NCI-H1417 (cell line): Measurements from ENCODE around the gene TEDC1.

Experiments
- DNase-seq, 3 experiments: peaks; one replicate each; lab custom pipeline; 2025; lab: John Stamatoyannopoulos, UW

Gene TEDC1

DNA sequence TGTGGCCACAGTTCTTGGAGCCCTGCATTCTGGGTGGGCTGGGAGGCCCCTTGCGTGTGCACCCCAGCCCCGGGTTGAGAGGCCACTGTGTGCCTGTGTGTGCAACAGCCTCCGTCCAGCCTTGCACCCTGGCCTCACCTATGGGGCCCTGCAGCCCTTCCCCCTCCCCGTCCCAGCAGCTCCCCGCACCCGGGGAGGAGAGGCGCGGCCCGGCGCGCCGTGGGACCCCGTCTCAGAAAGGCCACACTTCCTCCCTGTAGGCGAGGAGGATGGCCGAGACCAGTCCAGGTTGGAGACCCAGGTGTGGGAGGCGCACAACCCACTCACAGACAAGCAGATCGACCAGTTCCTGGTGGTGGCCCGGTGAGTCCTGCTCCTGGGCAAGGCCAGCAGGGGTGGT, 33.0 kb upstream of the TEDC1 start:
- no peak for DNase-seq

DNA sequence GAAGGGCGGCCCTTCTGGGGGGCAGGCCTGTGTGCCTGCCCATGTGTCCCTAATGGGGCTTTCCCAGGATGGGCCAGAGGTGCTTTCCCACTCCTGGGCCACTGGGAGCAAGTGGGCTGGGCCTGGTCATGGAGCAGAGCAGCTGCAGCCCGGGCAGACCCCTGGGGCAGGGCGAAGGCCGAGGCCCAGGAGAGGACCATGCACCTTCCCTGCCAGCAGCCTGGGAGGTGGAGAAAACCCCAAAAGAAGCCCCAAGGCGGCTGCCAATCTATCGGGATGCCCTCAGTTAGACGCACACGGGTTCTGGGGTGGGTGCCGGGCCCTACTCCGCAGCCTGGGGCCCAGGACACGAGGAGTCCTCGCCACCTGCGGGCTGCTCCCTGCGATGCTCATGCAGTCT, 32.5 kb upstream of the TEDC1 start:
- DNase-seq, result no peak

DNA sequence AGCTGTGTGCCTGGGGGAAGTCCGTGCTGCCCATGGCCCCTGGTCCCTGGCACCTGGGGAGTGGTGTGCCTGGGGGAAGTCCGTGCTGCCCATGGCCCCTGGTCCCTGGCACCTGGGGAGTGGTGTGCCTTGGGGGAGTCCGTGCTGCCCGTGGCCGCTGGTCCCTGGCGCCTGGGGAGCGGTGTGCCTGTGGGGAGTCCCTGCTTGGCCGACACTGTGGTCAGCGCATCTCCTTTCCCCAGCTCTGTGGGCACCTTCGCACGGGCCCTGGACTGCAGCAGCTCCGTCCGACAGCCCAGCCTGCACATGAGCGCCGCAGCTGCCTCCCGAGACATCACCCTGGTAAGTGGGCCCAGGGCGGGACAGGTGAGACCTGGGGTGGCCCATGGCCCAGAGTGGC, 30.9 kb upstream of the TEDC1 start:
- DNase-seq, result no peak

DNA sequence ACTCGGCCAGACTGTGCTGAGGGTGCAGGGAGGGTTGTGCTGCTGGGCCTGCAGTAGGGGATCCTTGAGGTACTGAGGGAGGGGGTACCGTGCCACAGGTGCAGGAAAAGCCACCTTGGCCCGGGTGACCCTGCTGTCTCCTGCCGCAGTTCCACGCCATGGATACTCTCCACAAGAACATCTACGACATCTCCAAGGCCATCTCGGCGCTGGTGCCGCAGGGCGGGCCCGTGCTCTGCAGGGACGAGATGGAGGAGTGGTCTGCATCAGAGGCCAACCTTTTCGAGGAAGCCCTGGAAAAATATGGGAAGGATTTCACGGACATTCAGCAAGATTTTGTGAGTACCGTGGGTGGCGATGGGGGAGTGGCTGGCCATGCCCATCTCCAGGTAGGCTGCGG, 30.4 kb upstream of the TEDC1 start:
- no peak for DNase-seq

DNA sequence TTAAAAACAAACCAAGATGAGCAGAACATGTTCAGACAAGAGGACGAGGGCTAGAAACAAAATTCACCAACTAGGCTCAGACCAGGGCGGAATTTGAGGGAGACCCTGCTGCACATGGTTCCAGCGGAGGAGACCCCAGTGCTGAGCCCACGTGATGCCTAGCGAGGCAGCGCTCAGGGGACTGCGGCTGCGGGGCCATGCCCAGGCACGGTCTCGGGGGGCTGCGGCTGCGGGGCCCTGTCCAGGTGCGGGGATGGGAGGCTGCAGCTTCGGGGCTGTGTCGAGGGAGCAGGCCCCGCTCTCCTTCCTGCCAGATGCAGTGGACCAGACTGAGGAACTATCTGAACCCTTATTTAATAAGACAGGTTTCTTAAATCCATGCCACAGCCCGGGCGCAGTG, 29.1 kb upstream of the TEDC1 start:
- DNase-seq, result no peak

DNA sequence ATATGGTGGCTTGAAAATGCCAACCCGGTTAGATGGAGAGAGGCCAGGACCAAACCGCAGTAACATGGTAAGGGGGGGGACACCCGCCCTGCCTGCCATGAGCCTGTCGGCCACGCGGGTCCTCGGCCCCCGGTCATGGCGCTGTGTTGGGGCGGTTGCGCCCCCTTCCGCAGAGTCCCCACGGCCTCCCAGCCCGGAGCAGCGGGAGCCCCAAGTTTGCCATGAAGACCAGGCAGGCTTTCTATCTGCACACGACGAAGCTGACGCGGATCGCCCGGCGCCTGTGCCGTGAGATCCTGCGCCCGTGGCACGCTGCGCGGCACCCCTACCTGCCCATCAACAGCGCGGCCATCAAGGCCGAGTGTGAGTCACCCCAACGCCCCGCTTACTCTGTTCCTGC, 26.5 kb upstream of the TEDC1 start:
- no peak for DNase-seq

DNA sequence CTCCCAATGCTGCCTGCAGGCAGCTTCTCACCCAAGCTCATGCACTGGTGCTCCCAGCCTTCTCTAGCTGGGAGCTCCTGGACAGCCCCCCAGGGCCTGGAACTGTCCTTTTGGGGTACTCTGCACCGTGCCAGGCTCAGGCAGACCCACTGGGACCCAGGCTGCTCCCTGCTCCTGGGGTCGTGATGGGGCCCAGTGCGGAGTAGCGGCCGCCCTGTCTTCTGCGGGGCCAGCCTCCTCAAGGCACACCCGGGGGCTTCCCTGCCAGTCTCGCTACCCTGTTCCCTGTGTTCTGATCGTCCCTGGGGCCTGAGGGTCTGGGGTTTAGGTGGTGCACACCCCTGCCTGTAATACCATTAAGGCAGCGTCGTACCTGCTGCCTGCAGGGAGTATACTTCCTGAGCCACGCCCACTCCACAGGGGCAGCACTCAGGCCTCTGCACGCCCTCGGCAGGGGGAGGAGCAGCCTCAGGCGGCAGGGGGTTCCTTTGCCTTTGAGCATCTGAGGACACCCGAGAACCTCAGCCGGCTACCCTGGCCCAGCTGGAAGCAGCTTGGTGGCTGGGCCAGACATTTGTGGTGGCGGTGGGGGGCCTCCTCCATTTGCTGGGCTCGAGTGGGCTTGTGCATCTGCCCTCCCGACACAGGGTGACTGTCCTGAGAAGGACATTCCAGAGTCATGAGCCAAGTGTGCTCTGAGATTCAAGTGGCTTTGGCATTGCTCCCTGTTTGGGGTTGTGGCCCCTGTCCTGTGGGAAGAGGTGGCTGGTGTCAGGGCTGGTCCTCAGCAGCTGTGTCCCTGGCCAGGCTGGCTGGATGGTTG, 25.6 kb upstream of the TEDC1 start:
- DNase-seq, result peak in 2 of 3 experiments; percentile 78 to 89

DNA sequence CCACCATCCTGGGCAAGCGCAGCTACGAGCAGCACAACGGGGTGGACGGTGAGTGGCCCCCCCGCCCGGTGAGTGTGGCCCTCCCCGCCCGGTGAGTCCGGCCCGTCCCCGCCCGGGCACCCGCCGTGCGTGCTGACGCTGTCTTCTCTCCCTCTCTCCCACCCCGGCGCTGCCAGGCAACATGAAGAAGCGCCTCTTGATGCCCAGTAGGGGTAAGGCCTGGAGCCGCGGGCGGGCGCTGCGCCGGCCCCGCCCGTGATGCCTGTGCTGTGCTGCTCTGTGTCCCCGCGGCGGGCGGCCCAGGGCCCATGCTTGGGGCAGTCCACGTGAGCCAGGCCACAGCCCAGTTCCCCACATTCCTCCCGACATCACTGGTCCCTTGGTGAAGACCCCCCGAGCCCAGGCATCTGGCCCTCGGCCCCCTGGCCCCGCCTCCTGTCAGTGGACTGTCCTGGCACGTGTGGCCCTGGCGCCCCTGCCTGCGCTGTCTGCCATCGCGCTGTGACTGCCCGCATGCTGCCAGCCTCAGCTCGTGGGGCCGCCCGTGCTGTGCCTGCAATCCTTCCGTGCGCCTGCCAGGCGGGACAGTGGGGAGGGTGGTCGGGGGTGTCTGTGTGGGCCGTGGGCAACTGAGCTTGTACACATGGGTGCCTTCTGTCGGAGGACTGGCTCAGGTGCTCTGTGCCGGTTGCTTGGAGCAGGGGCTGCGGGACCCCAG, 24.4 kb upstream of the TEDC1 start:
- DNase-seq, result peak in 2 of 3 experiments; percentile 90 to 95

DNA sequence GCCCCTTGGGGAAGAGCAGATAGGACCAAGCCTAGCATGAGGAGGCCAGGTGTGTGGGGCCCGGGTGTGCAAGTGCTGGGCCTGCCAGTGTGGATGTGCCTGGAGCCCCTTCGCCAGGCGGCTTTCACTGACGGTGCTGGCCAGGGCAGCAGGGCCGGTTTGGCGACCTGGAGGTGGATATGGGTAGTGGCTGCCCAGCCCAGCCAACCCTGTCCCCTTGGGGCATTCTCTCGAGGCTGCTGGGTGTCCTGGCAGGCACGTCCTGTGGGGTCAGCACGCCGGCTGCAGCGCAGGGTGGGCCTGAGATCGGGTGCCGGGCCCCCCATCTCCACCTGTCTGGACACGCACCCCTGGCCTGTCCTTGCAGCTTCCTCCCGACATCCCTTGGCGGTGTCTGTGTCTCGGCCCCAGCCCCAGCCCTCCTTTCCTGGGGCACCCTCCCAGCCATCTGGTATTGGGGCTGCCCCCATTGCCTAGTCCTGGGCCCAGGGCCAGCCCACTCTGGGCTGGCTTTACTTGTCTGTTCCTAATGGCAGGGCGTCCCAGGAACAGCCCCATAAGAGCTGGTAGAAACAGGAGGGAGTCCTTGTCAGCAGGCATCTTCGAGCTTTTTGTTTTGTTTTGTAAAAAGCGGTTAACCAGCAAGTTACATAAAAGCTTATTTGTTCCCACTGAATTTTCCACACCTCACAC, 23.7 kb upstream of the TEDC1 start:
- no peak for DNase-seq

DNA sequence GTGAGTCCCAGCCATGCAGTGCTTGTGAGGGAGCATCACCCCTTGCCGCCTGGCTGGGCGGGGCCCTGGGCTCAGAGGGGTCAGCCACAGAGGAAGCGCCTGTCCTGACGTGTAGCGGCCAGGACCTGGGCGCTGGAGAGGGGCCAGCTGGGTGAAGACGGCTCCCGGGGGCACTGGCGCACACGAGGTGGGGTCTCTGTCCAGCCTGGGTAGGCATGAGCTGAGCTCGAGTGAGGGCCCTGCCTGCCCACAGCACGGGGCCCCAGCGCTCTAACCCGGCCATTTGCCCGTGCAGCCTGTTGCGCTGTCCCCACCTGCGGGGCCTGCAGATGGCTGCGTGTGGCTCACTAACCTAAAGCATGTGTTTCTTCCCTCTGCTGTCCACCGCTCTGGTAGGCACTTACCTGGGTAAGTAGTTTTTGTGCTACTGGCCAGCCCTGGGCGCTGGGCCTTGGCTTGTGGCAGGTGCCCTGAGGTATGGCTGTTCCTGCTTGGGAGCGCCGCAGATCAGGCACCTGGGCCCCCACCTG, 23.0 kb upstream of the TEDC1 start:
- no peak for DNase-seq

DNA sequence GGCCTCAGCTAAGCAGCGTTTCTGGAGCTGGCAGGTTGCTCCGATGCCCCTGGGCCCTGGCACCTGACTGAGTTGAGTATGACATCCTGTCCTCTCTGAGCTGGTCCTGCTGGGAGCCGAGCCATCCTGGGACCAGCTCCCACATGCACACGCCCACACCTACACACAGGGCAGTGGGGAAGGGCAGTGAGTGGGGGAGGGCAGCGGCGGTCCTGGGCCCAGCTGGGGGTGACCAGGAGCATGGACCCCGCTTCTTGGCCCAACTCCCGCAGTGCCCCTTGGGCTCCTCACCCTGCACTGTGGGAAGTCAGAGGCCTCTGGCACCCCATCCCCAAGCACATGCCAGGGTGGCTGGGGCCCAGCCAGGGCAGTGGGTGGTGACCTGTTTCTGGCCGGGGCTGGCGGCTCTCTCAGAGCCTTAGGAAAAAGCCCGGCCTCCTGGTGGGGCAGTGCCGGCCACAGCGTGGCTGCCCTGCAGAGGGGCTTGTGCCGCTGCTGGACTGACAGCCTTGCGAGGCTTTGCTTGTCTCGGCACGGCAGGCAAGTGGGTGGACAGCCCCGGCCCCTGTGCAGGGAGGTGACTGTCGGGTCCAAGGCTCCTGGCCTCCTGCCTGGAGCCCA, 22.3 kb upstream of the TEDC1 start:
- DNase-seq, result no peak

DNA sequence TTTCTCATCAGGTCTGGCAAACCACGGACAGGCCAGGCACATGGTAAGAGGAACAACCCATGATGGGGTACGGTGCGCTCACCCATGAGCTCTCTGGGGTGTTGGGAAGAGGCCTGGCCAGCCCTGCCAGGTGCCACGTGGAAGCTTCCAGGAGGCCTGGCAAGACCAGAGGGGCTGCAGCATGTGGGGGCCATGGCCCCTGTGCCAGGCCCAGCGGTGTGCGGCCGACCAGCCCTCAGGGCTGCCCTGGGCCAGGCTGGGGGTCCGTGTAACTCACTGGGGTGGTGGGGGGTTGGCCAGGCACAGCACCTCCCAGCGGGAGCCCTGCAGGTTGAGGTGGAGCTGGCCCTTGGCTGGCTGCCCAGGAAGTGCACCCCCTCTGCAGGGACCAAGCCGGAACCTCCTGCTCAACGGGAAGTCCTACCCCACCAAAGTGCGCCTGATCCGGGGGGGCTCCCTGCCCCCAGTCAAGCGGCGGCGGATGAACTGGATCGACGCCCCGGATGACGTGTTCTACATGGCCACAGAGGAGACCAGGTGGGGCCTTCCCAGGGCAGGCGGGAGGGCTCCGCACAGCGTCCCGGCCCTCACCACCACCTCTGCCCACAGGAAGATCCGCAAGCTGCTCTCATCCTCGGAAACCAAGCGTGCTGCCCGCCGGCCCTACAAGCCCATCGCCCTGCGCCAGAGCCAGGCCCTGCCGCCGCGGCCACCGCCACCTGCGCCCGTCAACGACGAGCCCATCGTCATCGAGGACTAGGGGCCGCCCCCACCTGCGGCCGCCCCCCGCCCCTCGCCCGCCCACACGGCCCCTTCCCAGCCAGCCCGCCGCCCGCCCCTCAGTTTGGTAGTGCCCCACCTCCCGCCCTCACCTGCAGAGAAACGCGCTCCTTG, 21.3 kb upstream of the TEDC1 start:
- DNase-seq, result peak in 2 of 3 experiments; percentile 21 to 36

DNA sequence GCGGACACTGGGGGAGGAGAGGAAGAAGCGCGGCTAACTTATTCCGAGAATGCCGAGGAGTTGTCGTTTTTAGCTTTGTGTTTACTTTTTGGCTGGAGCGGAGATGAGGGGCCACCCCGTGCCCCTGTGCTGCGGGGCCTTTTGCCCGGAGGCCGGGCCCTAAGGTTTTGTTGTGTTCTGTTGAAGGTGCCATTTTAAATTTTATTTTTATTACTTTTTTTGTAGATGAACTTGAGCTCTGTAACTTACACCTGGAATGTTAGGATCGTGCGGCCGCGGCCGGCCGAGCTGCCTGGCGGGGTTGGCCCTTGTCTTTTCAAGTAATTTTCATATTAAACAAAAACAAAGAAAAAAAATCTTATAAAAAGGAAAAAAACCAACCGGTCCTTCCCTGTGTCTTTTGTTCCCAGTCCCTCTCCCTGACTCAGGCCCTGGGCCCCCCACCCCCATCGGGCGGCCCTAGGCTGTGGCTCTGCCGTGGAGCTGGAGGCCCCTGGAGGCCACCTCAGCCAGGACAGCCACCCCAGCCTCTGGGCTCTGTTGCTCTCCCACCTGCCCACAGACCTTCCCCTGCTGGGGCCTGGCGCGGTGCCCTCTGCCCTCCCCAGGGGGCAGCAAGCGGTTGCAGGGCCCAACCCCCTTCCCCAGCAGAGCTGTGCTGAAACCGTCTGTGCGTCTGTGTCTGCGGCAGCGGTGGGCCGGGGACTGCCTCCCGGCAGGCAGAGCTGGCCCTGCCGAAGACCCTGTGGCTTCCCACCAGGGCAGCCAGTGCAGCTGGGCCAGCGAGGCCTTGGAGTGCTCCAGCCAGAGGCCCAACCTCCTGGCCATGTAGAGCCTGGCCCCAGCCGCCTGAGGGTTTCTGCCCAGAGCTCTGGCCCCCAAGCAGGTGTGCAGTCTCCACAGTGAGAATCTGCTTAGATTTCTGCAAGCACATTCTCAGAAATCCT, 20.4 kb upstream of the TEDC1 start:
- peak in 2 of 3 experiments; percentile 89 to 94 for DNase-seq

DNA sequence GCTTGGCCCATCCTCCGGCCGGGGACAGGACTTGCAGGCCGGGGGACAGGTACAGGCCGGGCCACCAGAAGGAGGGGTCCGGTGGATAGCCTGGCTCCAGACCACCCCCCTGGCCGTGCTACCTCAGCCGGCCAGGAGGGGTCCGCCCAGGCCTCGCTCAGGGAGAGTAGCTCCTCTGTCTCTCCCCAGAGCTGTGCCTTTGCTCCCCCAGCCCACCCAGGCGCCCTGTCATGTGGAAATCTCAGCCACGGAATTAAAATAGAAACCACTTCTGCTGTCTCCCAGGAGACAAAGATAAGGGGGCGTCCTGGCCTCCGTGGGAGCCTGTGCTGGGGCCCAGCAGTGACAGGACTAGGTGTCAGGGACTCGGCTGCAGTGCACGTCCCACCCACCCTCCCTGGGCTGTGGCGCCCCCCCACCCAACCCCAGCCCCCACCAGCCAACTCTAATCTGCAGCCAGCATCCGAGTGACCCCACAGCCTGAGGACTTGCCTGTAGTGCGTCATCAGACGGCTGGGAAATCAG, 19.7 kb upstream of the TEDC1 start:
- peak in 1 of 3 experiments; percentile 71 for DNase-seq

DNA sequence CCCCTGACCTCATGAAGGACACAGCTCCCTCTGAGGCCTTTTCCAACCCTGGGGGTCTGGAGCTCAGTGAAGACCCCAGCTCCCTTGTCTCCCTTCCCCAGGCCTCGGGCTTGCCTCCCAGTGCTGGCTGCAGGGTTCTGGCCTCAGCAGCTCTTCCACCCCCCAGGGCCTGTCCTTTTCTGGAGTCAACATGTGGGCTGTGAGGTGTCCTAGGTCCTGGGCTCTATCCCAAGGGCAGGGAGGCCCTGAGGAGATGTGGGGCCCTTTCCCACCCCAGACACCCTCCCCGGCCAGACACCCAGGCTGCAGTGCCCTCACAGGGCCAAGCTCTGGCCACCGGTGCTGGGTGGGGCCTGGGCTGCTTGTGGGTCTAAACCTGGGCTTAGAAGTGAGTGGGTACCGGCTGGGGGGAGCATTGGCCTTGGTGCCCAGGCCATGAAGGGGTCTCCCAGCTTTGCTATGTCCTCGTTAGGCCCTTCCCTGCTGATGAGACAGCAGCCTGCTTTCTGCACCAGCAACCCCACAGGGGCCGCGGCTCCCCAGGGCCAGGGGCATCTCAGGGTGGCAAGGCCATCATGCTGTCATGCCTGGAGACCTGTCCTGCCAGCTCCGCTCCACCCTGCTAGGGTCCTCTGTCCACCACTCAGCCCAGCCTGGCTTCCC, 19.1 kb upstream of the TEDC1 start:
- DNase-seq, result no peak

DNA sequence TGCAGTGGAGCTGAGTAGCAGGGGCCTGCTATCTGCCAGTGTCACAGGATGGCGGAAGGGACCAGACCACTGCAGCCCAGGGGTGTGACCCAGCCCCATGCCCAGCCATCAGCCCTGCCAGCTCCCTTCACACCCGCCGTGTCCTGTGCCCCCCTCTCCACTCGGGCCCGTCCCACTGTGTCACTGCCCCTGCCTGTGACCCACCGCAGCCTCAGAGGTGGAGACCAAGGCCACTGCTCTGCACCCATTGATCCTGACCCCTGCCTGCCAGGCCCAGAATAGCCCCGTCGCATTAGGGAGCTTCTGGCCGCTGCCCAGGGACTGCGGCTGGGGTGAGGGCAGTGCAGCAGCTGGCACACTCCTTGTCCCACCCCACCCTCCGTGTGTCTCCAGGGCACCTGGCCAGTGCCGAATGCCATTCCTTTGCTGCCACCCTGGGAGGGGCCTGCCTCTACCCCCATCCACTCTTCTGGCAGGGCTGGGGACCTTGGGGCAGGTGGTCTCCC, 18.5 kb upstream of the TEDC1 start:
- DNase-seq, result no peak

DNA sequence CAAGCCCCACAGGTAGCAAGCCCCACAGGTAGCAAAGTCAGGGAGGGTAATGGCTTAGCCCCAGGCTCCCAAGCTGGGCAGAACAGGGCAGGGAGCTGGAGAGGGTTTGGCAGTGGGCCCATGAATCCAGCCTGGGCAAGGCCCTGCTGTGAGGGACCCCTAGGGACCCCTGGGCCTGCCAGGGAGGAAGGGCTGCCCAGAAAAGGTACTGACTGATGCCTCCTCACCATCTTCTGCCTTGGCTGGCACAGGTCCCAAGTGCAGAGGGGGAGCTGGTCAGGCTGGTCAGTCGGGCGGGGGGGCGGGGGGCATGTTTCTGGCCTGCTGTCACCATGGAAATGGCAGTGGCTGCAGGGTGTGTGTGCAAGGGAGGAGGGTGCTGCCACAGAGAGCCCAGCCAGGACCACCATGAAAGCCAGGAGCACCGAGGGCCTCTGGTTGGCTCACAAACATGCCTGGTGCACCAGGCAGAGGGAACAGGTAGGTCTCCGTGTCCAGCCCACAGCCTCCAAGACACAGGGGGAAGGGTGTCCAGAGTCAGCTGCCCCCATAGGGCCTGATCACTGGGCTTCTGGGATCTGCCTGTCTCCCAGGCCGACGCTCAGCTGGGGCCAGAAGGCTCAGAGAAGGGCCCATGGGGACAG, 17.9 kb upstream of the TEDC1 start:
- DNase-seq, result peak in 2 of 3 experiments; percentile 39 to 68
